ENCODE measurements around the gene SIAE.
A peak's percentile ranks its signal among the peaks of the same experiment; 100 is the strongest.

Gene SIAE

DNA sequence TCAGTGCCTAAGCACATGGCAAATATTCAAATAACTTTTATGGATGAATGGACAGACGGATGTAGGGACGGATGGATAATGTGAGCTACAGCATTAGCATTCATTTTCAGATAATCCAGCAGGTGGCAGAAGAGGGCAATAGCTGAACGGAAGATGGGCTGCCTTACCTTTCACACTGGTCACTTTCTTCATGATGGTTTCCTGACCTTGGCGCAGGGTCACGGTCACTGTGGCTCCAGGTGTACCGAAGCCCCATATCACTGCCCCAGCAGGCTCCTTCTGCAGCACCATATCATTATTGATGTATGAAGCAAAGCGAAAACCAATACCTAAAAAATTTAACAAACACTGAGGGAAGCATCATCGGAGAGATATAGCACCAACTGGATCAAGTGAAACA is 4.3 kb downstream of the SIAE start:
- intact Hi-C loops (cut with DNase I) = loop anchor here (1.0 kb wide), 2 partner anchors 94 to 168 kb away; no protein-coding TSS in a partner anchor
- DNase-seq = peak in 3 of 10 donors; percentile 28 to 49 (median 38)

GRCh38 chr11:124667601-124668000 is 5.9 kb downstream of the SIAE start:
- intact Hi-C loops (cut with DNase I) = no loop called here
- no peak for DNase-seq

- no peak for DNase-seq
- intact Hi-C loops (cut with DNase I) = no loop called here
Measured at GRCh38 chr11:124663861-124664260, 9.7 kb downstream of the SIAE start.

DNA sequence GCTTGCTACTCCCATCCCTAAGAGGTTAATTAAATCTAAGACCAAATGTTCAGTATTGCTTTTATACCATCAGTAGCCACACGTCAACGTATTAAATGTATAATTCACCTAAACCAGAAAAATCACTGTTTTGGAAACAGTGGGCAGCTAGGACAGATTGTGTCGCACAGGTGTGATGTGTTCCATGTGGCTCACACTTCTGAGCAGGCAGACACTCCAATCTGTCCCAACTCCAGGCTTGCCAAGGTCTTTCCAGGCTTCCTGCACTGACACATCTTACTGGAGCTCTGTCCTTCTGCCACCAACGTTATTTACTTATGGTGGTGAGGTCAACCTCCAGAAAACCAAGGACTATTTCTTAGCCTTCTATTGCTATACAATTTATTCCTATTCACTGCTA is 11.4 kb downstream of the SIAE start:
- intact Hi-C loops (cut with DNase I) = no loop called here
- DNase-seq = peak in 4 of 10 donors; percentile 14 to 80 (median 45)

GRCh38 chr11:124661553-124661952 is 12.0 kb downstream of the SIAE start:
- intact Hi-C loops (cut with DNase I) = no loop called here
- no peak for DNase-seq

DNA sequence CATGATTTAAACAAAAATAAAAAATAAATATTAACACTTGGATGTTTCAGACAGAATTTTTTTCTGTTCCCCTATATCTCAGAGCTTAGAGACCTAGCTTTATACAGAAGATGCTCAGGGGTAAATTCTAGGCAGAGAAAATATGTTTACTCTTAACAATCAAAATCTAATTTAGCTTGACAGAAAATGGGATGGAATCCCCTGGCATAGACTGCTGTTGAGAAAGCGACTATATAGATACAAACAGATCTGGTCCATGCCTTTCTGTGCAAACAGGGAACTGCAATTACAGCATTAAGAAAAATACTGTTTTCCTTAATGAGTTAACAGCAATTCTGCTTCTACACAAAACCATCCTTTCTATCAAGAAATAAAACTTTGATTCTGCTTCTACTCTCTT is 14.6 kb downstream of the SIAE start:
- no peak for DNase-seq
- intact Hi-C loops (cut with DNase I) = no loop called here

DNA sequence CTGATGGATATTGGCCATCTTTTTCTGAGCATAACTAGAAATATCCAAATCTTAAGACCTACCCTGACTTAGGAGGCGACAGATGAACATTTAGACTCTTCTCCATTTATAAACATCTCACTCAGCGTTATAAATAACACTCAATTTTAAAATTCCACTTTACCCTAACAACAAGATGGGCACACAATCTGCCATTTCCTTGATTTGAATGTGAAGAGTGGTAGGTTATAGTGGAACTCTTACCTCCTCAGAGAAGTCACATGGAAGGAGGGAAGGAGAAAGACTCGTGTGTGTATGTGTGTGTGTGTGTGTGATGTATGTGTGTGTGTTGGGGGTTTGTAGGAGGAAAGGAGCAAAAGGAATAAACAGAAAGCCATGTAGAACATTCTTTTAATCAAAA is 15.0 kb downstream of the SIAE start:
- DNase-seq = no peak

GRCh38 chr11:124657904-124658303 is 15.6 kb downstream of the SIAE start:
- intact Hi-C loops (cut with DNase I) = no loop called here

More for the DNA sequence above, 15.0 kb downstream of the SIAE start:
- intact Hi-C loops (cut with DNase I) = no loop called here

DNA sequence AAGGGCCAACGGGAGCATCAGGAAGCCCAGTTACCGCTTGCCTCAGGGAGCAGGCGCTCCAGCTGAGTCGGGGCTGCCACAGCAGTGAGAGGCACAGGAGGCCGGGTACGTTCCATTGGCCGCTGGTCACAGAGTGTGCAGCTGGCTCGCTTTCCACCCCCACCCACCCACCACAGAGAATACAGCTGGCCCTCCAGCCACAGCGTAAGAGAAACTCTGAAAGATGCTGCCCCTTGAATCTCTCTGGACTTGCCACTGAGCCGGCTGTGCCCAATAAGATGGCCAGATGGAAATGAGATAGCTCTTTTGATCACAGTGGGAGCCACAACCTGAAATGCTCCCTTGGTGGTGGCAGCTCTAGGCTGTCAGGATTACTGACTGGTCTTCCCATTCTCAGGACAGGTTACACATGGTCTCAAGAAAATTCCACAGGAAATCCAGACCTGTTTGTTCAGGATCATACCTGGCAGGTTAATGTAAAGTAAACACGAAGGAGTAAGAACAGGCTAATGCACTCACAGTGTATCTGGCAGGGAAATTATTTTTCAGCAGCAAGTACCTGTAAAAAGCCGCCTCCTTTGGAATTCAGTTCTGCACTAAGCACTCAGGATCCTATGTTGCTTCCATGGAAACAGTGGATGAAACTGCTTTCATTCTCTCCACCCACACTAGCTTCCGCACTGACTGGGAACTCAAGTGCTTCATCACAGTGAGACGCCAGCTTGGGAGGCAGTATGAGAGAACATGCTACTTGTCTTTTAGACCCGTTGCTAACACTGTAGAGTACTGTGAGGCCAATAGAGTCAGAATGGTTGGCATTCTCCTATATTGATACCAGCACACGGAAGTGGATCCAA is 16.5 kb downstream of the SIAE start:
- peak in 6 of 10 donors; percentile 44 to 86 (median 71) for DNase-seq
- intact Hi-C loops (cut with DNase I) = no loop called here

More at GRCh38 chr11:124657904-124658303, 15.6 kb downstream of the SIAE start:
- DNase-seq = no peak

- no peak for DNase-seq
- intact Hi-C loops (cut with DNase I) = loop anchor here (5.0 kb wide), 1 partner anchor 189 kb away; no protein-coding TSS in a partner anchor
Measured at GRCh38 chr11:124648610-124649009, 24.9 kb downstream of the SIAE start.

GRCh38 chr11:124646148-124646547 is 27.4 kb downstream of the SIAE start:
- intact Hi-C loops (cut with DNase I) = loop anchor here (5.0 kb wide), 1 partner anchor 191 kb away; no protein-coding TSS in a partner anchor
- DNase-seq = no peak

GRCh38 chr11:124644426-124645280 is 28.9 kb downstream of the SIAE start:
- intact Hi-C loops (cut with DNase I) = loop anchor here (1.0 to 5.0 kb wide), 2 partner anchors 119 to 193 kb away; no protein-coding TSS in a partner anchor
- peak; percentile 34 to 94 (median 56) for DNase-seq

GRCh38 chr11:124643605-124644425 is 29.7 kb downstream of the SIAE start:
- intact Hi-C loops (cut with DNase I) = loop anchor here (1.0 kb wide), 1 partner anchor 119 kb away; no protein-coding TSS in a partner anchor
- no peak for DNase-seq

DNA sequence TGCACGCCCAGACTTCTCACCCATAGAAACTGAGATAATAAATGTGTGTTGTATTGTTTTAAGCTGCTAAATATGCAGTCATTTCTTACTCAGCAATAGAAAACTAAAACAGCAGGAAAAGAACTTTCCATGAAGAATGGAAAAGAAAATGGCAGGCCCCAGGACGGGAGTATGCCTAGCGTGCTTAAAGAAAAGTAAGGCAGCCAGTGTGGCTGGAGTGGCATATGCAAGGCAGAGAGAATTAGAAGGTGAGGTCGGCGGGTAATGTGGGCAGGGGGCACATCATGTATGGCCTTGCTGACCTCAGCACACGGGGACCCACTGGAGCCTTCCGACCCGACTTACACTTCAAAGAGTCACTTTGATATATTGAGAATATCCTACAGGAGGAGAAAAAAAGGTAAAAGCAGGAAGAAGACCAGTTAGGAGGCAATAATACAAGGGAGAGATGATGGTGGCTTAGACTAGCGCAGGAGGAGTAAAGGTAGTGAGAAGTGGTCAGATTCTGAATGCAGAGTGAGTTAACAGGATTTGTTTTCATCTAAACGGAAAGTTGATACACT is 30.4 kb downstream of the SIAE start:
- intact Hi-C loops (cut with DNase I) = no loop called here
- DNase-seq = no peak

DNA sequence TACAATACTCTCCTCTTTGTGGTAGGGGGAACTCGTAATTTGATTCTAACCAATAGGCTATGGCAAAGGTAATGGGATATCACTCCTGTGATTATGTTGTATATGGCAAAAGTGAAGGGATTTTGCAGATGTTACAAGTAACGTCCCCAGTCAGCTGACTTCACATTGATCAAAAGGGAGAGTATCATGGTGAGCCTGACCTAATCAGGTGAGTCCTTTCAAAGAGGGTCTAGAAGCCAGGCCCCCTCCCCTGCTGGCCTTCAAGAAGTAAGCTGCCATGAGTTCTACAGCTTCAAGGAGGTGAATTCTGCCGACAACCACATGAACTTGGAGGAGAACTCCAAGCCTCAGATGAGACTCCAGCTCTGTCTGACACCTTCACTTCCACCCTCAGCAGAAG is 30.9 kb downstream of the SIAE start:
- DNase-seq = no peak
- intact Hi-C loops (cut with DNase I) = no loop called here

DNA sequence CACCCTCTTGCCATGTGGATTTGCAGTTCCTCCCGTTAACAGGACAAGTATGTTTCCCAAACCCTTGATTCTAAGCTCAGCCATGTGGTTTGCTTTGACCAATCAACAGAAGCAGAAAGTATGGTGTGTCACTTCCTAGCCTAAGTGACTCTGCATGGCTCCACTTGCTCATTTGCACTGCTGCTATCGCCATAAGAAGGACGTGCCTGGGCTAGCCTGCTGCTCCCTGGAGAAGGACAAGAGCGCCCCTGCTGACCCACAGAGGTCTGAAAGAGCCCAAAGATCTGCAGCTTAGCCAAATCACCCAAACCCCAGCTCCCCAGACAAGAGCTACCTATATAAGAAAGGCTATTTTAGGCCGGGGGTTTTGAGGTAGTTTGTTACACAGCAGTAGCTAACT is 32.9 kb downstream of the SIAE start:
- DNase-seq = no peak
- intact Hi-C loops (cut with DNase I) = no loop called here

- no peak for DNase-seq
- intact Hi-C loops (cut with DNase I) = no loop called here
Measured at GRCh38 chr11:124639186-124639585, 34.4 kb downstream of the SIAE start.

- intact Hi-C loops (cut with DNase I) = no loop called here
Measured at GRCh38 chr11:124638500-124638899, 35.0 kb downstream of the SIAE start.

GRCh38 chr11:124635932-124636331 is 37.6 kb downstream of the SIAE start:
- DNase-seq = no peak
- intact Hi-C loops (cut with DNase I) = no loop called here

More at GRCh38 chr11:124638500-124638899, 35.0 kb downstream of the SIAE start:
- DNase-seq = no peak

- intact Hi-C loops (cut with DNase I) = no loop called here
Measured at GRCh38 chr11:124633355-124633754, 40.2 kb downstream of the SIAE start.

More at GRCh38 chr11:124633355-124633754, 40.2 kb downstream of the SIAE start:
- no peak for DNase-seq

Measured in posterior cingulate gyrus (tissue), 11 donors.